ENCODE measurements around the gene GOLGA6A. TPM values are rescaled to one million over a fixed set of nuclear protein-coding genes. Genes with fewer than 3 reads are reported as not detected.
A peak's percentile ranks its signal among the peaks of the same experiment; 100 is the strongest.

Gene GOLGA6A
- total RNA-seq, 4 donors from 2014 or later = not detected

DNA sequence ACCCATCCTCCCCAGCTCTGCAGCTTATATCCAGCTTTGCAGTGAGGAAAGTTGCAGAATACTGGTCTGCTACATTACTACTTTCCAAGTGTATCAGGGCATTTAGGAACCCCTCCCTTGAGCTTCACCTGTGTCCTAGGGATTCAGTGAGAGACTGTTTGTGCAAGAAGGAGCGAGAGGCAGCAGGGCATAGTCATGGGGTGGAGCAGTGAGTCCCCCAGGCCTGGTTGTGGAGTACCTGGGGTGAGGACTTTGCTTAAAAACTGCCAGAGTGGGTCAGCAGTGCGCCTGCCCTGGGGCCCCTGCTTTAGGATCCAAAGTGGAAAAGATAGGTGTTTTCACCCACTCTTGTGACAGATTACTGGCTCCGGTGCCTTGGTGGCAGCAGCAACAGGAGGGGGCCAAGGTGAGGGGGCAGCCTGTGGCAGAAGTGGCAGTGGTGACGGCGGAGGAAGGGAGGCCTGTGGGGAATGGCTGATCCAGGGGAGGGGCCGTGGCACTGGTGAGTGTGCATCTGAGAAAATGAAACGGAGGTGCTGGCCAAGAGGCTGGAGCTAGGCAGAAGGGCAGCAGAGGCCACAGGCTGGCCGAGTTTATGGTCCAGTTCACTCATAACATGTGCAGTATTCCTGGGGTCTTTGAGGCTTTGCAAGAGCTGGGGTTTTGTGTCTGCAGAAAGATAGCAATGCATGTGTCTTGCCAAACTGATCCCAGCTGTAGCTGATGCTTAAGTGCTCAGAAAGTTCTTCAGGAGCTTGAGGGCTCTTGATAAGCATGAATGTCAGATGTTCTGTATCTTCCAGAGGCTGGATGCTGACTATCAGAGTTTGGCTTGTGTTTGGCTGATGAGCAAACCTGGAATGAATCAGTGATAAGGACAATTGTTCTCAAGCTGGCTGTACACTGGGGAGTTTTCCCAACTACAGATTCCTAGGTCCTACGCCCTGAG is 43.4 kb downstream of the GOLGA6A start:
- DNase-seq (ENCODE audit: low spot score) = no peak
- peak; percentile 49 for ATAC-seq (ENCODE audit: low FRiP score)
- no peak for TF ChIP-seq CTCF (IDR thresholded peaks at IDR 0.05)

- TF ChIP-seq CTCF (IDR thresholded peaks at IDR 0.05) = no peak
- no peak for DNase-seq (ENCODE audit: low spot score)
Observed at GRCh38 chr15:74037171-74038117, 44.9 kb downstream of the GOLGA6A start.

GRCh38 chr15:74036271-74037170 is 45.8 kb downstream of the GOLGA6A start:
- DNase-seq (ENCODE audit: low spot score) (no peak), ATAC-seq (ENCODE audit: low FRiP score) (no peak)
- no peak for TF ChIP-seq CTCF (IDR thresholded peaks at IDR 0.05)

More at GRCh38 chr15:74037171-74038117, 44.9 kb downstream of the GOLGA6A start:
- no peak for ATAC-seq (ENCODE audit: low FRiP score)

- DNase-seq (ENCODE audit: low spot score) (no peak), ATAC-seq (ENCODE audit: low FRiP score) (no peak)
- TF ChIP-seq CTCF (IDR thresholded peaks at IDR 0.05) = no peak
Observed at GRCh38 chr15:74035121-74036017, 47.0 kb downstream of the GOLGA6A start.

- DNase-seq (ENCODE audit: low spot score) = no peak
- TF ChIP-seq CTCF (IDR thresholded peaks at IDR 0.05) = no peak
- ATAC-seq (ENCODE audit: low FRiP score) = no peak
Observed at GRCh38 chr15:74034206-74034755, 48.1 kb downstream of the GOLGA6A start.
